NCI-H146 treated with DMSO at 0.1 percent for 48 hours (cell line): Measurements from ENCODE around the gene TSTD2.

ENCODE experiments used
- DNase-seq: peaks from one replicate; lab custom pipeline; 2025; ENCODE audit not compliant: unreplicated experiment; lab: John Stamatoyannopoulos, UW

Gene TSTD2

DNA sequence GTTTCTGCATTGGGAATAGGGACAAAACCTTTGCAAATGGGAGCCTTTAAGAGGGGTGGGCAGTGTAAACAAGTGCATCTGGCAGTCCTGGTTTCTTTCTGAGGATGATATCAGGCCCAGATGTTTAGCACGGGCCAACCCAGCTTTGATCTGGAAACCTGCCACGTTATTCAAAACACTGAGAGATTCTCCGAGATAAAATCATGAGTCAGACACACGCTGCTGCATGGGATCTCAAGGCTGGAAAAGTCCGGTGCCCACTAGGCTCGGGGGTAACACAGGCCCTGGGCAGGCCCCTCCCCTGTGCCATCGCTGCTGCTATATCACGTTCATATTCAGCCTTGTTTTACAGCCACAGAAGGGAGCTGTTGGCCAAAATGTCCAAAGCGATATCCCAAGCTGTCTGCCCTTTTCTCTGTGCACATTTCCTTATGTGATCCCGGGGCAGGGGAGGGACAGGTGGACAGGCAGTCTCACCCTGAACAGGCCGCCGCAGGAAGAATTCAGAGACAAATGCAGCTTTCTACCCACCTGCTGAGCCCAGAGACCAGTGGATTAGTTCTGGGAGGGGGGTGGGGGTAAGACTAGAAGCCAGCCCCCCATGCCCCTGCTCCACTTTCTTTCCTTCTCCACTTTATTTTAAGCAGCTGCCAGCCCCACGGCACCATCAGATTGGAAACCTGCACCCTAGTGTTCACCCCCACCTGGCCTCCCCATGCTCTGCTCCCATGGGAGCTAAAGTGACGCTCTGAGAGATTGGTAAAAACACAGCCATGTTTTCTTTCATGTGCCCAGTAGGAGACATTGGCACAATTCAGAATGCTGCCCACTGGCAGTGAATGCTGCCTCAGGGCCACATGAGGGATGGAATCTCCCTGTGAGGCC, 68.6 kb downstream of the TSTD2 start:
- no peak for DNase-seq

- no peak for DNase-seq
Measured at GRCh38 chr9:97563458-97564135, 69.6 kb downstream of the TSTD2 start.

- DNase-seq: no peak
Measured at GRCh38 chr9:97562542-97562941, 70.6 kb downstream of the TSTD2 start.

DNA sequence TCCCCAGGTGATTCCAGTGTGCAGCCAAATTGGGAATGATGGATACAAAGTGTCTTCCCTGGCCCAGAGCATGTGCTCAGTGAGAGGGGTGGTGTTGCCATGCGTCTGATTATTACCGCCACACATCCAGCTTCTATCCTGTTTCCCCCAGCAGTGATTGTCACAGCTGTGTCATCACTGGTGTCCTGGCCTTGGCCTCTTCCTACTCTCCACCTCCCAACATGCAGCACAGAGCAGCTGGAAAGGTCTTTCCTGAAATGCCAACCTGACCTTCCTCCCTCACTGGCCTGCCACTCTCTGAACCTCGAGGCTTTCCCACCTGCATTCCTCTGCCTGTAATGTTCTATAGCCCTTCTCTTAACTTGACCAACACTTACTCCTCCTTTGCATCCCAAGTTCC, 71.7 kb downstream of the TSTD2 start:
- no peak for DNase-seq

GRCh38 chr9:97560851-97561250, 72.3 kb downstream of the TSTD2 start:
- no peak for DNase-seq

DNA sequence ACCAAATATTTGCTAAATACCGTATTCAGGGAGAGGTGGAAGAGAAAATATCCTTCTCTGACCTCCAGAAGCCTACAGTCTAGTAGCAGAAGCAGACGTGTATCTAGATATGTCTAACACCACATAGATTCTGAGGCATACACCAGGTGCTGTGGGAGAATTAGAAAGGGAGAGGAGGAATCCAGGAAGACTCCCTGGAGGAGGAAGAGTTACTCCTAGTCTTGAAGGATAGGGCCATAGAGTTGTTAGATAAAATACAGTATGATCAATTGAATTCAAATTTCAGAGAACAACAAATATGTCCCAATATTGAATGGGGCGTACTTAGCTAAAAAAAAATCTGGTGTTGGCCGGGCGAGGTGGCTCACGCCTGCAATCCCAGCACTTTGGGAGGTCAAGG, 73.0 kb downstream of the TSTD2 start:
- no peak for DNase-seq

DNA sequence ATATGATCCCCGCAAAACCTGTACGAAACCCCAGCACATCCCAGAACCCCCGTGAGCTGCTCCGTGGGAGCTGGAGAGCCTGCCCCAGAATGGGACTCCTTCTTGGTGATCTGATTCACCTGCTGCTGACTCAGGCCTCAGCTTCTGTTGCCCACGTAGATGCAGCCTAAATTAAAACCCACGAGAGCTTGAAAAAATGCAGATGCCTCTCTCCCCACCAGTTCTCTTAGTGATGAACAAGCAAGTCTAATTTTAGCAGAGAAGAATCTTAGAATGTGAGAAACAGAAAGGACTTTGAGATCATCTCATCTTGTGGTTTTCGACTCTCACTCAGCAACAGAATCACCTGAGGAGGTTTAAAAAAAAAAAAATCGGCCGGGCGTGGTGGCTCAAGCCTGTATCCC, 74.1 kb downstream of the TSTD2 start:
- DNase-seq: no peak

DNA sequence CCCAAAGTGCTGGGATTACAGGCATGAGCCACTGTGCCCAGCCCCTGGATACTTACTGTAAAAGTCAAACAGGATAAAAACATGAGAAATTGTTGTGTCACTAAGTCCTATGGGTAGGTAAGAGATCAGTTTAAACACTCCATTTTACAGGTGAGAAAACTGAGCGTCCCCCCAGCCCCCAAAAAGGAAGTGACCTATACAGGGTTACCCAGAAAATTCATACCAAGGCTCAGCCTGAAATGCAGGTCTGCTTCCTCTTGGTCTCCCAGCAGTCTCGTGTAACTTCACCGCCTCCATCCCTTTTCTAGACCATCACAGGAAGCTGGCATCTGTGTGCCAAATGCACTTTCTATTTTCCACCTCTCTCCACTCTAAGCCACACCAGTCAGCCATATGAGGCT, 74.5 kb downstream of the TSTD2 start:
- DNase-seq: no peak

GRCh38 chr9:97557606-97558095, 75.5 kb downstream of the TSTD2 start:
- no peak for DNase-seq

GRCh38 chr9:97556721-97557605, 76.2 kb downstream of the TSTD2 start:
- DNase-seq: no peak

GRCh38 chr9:97556036-97556720, 77.0 kb downstream of the TSTD2 start:
- no peak for DNase-seq

GRCh38 chr9:97555164-97555563, 78.0 kb downstream of the TSTD2 start:
- no peak for DNase-seq

DNA sequence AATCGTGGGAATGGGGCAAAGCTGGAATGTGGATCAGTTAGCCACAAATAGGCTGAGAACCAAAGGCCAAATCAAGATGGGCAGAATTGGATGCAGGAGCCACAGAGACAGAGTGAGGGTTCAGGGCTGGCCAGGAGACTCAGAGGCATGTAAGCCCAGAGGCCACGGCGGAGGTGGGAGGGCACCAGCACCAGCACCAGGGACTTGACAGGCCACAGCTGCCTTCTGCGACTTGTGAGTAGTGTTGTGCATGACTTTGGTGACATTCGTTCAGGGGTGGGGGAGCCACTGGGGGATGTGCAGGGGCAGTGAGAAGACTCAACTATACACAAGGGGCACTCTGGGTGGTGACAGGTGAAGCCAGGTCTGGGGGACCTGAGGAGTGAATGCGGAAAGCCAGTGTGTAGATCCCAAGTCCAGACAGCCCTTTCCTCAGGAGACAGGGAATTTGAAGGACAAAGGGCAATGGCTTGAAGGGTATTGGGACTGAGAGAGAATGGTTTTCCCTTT, 78.5 kb downstream of the TSTD2 start:
- DNase-seq: no peak

- no peak for DNase-seq
Measured at GRCh38 chr9:97553841-97554240, 79.3 kb downstream of the TSTD2 start.

DNA sequence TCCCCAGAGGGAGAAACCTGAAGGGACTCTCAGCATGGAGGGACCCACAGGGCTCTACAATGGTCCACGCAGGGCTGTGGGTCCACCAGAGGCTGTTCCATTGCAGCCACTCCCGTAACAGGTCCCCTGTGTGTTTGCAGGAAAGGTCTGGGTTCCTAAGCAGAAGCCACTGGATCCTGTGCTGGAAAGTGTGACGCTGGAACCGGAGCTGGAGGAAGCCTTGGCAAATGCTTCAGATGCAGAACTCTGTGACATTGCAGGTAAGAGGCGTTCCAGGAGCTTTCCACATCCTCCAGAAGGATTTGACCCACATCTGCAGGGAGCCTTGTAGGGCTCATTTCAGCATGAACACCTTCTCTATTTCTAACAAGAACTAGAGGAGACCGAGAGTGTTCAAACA, 80.0 kb downstream of the TSTD2 start:
- no peak for DNase-seq

DNA sequence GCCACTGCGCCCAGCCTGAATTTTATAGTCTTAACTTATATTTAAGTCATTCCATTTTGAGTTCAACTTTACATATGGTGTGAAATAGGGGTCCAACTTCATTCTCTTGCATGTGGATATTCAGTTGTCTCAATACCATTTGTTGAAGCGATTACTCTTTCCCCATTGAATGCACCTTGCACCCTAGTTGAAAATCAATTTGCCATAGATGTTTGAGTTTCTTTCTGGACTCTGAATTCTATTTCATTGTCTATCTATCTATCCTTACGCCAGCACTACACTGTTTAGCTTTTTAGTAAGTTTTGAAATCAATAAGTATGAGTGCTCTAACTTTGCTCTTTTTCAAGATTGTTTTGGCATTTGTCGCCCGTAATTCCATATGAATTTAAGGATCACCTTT, 81.9 kb downstream of the TSTD2 start:
- no peak for DNase-seq

DNA sequence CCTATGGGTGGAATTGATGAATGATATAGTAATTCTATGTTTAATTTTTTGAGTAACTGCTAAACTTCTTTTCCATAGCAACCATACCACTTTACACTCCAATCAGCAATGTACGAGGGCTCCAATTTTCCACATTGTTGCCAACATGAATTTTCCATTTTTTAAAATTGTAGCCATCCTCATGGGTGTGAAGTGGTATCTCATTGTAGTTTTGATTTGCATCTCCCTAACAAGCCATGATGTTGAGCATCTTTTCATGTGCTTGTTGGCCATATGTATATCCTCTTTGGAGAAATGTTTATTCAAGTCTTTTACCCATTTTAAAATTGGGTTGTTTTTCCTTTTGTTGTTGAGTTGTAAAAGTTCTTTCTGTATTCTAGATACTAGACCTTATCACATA, 82.8 kb downstream of the TSTD2 start:
- DNase-seq: no peak
